Occipital lobe (tissue), 2 donors: ENCODE measurements around the gene BTNL9. TPM values are rescaled to one million over a fixed set of nuclear protein-coding genes. Genes with fewer than 3 reads are reported as not detected.
"Not testable (repeated sequence)": the region's sequence is repeated elsewhere in the genome, so short reads cannot be mapped to it uniquely, and the experiment has no call there.

ENCODE experiments used
- DNase-seq: peaks from one replicate; lab custom pipeline; 2025; lab: John Stamatoyannopoulos, UW
- total RNA-seq: library from RNA; depleted of rRNA; stranded (reverse); fragments of >200 nt; gene quantifications from one replicate; pipeline ENCODE4 v1.2.3, GENCODE V29; 2014

BTNL9 gene
- total RNA-seq, 1 donor from 2014 or later: 0.78 TPM

GRCh38 chr5:181060924-181061323, 20.9 kb downstream of the BTNL9 start:
- no peak for DNase-seq

- DNase-seq: no peak
These were observed 21.6 kb downstream of the BTNL9 start for GRCh38 chr5:181061645-181062044.

DNA sequence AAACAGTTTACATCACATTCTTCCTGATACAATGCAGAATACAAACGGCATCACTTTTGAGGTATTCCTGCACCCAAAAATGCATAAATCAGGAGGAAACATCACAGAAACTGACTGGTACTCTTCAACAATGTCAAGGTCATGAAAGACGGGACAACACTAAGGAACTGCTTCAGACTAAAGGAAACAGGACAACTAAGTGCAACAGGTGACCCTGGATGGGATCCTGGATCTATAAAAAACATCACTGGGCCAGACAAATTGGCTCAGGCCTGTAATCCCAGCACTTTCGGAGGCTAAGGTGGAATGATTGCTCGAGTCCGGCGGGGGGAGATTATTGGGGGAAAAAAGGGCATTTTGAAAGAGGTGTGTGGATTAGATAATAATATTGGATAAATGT, 22.6 kb downstream of the BTNL9 start:
- no peak for DNase-seq

- DNase-seq: no peak
These were observed 23.4 kb downstream of the BTNL9 start for GRCh38 chr5:181063514-181063913.

- no peak for DNase-seq
These were observed 24.9 kb downstream of the BTNL9 start for GRCh38 chr5:181064987-181065386.

- no peak for DNase-seq
These were observed 29.9 kb downstream of the BTNL9 start for GRCh38 chr5:181069767-181070491.

DNA sequence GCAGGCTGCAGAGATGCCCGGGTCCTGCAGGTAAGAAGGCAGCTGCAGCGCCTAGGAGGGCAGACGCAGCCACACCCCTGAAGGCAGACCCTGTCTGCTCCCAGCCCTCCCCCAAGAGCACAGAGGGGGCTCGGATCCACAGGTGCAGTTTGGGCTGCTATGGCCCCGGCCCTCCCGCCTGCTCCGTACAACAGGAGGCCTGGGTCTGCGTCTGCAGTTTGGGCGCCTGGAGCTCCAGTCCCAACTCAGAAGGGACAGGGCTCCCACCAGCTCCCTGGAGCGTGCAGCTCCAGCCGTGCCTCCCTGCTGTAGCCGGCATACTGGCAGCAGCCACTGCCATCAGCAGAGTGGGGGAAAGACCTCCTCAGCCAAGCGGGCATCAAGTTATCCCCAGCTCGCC, 30.5 kb downstream of the BTNL9 start:
- DNase-seq: no peak

GRCh38 chr5:181071257-181071656, 31.2 kb downstream of the BTNL9 start:
- DNase-seq: no peak

- no peak for DNase-seq
These were observed 36.9 kb downstream of the BTNL9 start for GRCh38 chr5:181076920-181077319.

GRCh38 chr5:181081989-181082388, 41.9 kb downstream of the BTNL9 start:
- DNase-seq: no peak

GRCh38 chr5:181084621-181085195, 44.6 kb downstream of the BTNL9 start:
- DNase-seq: no peak

- DNase-seq: no peak
These were observed 46.2 kb downstream of the BTNL9 start for GRCh38 chr5:181086026-181086883.

- no peak for DNase-seq
These were observed 46.8 kb downstream of the BTNL9 start for GRCh38 chr5:181086884-181087205.

GRCh38 chr5:181087309-181087708, 47.2 kb downstream of the BTNL9 start:
- no peak for DNase-seq

- DNase-seq: no peak
These were observed 48.2 kb downstream of the BTNL9 start for GRCh38 chr5:181088289-181088688.

DNA sequence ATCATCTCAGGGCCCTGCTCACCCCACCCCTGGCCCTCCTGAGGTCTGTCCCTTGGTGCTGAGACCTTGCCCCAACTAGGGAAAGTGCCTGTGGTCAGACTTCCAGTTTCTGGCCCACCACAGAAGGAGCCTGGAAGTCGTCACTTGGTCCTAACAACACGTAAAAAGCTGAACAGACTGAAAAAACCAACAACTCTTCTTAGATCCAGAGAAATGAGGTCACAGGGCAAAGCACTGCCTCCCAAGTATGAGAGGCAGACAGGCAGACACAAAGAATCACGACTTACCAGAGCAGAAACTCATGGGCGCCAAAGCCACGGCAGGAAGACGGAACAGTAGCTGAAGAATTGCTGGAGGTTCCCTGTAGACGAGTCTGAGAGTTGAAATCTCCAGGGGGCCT, 52.4 kb downstream of the BTNL9 start:
- no peak for DNase-seq

GRCh38 chr5:181095162-181095561, 55.1 kb downstream of the BTNL9 start:
- DNase-seq: not testable (repeated sequence)

GRCh38 chr5:181096721-181097382, 56.8 kb downstream of the BTNL9 start:
- DNase-seq: not testable (repeated sequence)

GRCh38 chr5:181097383-181097753, 57.3 kb downstream of the BTNL9 start:
- DNase-seq: not testable (repeated sequence)

DNA sequence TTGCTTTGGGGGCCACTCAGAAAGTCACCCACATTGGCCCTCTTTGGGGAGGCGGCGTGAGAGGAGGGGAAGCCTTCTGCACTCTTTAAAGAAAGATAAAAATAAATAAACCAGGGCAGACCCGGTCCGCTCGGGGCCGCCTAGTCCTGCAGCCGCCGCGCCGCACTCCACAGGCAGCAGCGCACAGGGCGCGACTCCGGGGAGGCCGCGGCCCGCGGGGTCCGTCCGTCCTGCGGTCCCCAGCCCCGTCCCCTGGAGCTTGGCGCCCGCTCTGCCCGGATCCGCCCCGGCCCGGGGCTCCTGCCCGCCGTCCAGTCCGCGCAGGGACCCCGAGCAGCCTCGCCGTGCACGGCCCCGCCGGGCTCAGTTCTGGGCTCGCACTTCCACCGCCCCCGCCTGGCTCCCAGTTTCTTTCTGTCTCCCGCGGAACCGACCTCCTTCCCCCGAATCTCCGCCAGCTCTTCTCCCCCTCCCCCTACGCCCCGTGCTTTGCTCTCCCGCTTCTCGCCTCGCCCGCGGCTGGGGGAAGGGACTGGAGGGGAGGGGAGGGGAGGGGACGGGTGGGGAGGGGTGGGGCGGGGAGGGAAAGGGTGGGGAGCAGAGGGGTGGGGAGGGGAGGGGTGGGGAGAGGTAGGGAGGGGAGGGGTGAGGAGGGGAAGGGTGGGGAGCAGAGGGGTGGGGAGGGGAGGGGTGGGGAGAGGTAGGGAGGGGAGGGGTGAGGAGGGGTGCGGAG, 57.9 kb downstream of the BTNL9 start:
- DNase-seq: not testable (repeated sequence)
